ENCODE measurements around the gene OPRL1. TPM values are rescaled to one million over a fixed set of nuclear protein-coding genes. Genes with fewer than 3 reads are reported as not detected.

OPRL1 gene
- total RNA-seq, 4 donors from 2014 or later: 0.34 to 0.91 (median 0.76) TPM; not detected in 1

GRCh38 chr20:64080813-64081623 is 1.1 kb downstream of the OPRL1 start:
- H3K4me1 ChIP-seq: peaks cover 31 to 85% (median 44%) of the 10 kb centered on the region in 3 donors
- peak overlapping the region in 3 of 4 donors; percentile 59 to 89 (median 80) for H3K4me3 ChIP-seq
- H3K9me3 ChIP-seq: no peaks in the 10 kb centered on the region
- H3K27ac ChIP-seq: peak overlapping the region in 2 of 4 donors; percentile 88 to 91
- no peaks in the 10 kb centered on the region for H3K36me3 ChIP-seq
- peaks cover 0 to 48% (median 9%) of the 10 kb centered on the region in 4 donors for H3K27me3 ChIP-seq
- intact Hi-C loops (cut with DNase I): no loop called here
- no peak for DNase-seq
- 55 to 91% methylated on average over 6 to 8 of the region's 17 CpGs for WGBS, 2 donors
- TF ChIP-seq CTCF (IDR thresholded peaks at IDR 0.05) (no peak), POLR2A (IDR thresholded peaks at IDR 0.05) (no peak)

DNA sequence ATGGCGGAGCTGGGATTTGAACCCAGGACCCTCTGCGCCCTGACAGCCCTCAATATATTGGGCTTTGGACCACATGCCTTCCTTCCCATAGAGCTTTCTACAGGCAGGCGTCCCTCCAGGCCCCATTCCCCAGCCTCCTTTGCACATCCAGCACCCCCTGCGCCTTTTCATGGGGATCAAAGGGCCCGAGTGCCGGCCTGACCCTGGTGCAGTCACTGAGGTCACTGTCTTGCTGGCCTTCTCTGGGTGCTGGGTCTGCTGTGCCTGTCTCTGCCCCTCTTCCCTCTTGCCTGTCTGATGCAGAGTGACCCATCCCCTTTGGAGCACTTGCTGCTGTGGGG is 1.7 kb downstream of the OPRL1 start:
- Histone ChIP-seq H3K27ac (no peak overlapping the region), H3K4me1 (peaks cover 31 to 79% (median 41%) of the 10 kb centered on the region in 3 donors), H3K27me3 (peaks cover 0 to 51% (median 9%) of the 10 kb centered on the region in 4 donors), H3K9me3 (no peaks in the 10 kb centered on the region), H3K4me3 (no peak overlapping the region), H3K36me3 (no peaks in the 10 kb centered on the region)
- intact Hi-C loops (cut with DNase I): no loop called here
- no peak for DNase-seq
- no peak for TF ChIP-seq POLR2A (IDR thresholded peaks at IDR 0.05)
- TF ChIP-seq CTCF (IDR thresholded peaks at IDR 0.05): no peak
- WGBS, 2 donors: 85 to 94% methylated on average over 4 to 5 of the region's 6 CpGs

DNA sequence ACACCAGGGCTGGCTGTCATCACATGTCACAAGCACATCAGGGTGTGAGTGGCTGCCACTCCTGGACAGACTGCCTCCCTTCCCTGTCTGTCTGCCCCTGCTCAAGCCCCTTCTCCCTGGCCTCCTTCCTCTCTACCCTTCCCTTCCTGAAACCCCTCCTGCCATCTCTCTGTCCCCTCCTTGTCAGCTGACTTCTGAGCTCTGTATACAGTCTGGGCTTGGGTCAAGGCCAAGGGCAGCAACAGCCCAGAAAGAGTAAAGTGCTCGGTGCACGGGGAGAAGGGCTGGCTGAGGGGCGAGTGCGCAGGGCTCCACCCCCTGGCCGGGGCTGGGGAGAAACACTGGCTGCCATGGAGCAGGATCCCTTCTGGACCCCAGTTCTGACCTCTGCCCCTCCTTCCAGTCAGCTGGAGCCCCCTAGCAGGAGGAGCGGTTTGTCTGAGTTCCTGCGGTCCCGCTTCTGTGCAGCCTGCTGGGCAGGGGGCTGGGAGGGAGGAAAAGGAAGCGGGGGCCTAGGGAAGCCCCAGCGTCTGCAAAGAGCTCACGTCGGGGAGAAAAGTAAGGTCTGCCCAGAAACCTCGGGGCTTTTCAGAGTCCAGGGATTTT is 2.3 kb downstream of the OPRL1 start:
- TF ChIP-seq CTCF (IDR thresholded peaks at IDR 0.05): no peak
- TF ChIP-seq POLR2A (IDR thresholded peaks at IDR 0.05): no peak
- no peak for DNase-seq
- no peak overlapping the region for H3K27ac ChIP-seq
- no peaks in the 10 kb centered on the region for H3K36me3 ChIP-seq
- peaks cover 0 to 55% (median 9%) of the 10 kb centered on the region in 4 donors for H3K27me3 ChIP-seq
- no peaks in the 10 kb centered on the region for H3K9me3 ChIP-seq
- no peak overlapping the region for H3K4me3 ChIP-seq
- intact Hi-C loops (cut with DNase I): no loop called here
- 4 to 27% methylated on average over 5 of the region's 13 CpGs for WGBS, 2 donors
- peaks cover 31 to 73% (median 37%) of the 10 kb centered on the region in 3 donors for H3K4me1 ChIP-seq

DNA sequence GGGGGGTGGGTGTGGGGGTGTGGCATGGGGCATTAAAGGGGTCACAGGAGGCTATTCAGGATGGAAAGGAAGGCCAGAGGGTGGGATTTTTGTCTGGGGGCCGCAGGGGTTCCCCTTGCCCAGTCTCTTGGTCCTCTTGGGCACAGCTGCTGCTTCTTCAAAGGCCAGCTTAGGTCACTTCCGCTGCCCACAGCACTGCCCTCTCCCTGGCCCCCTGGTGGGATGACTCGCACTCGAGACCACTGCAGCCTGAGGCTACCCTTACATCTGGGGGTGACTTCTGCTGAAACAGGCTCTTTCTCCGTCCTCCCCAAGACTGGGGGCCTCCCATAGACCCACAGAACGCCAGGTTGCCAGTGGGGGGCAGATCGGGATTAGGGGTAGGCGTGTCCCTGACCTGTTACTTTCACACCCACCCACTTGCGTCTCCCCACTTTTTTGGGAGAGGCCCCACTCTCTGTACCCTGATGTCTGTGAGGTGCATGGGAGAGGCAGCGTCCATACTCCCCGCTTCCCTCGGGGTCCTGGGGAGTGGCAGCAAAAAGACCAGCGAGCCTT is 3.0 kb downstream of the OPRL1 start:
- Histone ChIP-seq H3K4me3 (peak overlapping the region in 3 of 4 donors; percentile 31 to 83 (median 62)), H3K27ac (no peak overlapping the region), H3K4me1 (peaks cover 28 to 66% (median 31%) of the 10 kb centered on the region in 3 donors), H3K36me3 (no peaks in the 10 kb centered on the region), H3K9me3 (no peaks in the 10 kb centered on the region), H3K27me3 (peaks cover 0 to 59% (median 9%) of the 10 kb centered on the region in 4 donors)
- no peak for DNase-seq
- WGBS, 2 donors: 29% methylated on average over 3 of the region's 13 CpGs; no CpG with 5 or more reads in 1 of the 2 donors
- intact Hi-C loops (cut with DNase I): no loop called here
- no peak for TF ChIP-seq CTCF (IDR thresholded peaks at IDR 0.05)
- TF ChIP-seq POLR2A (IDR thresholded peaks at IDR 0.05): no peak

DNA sequence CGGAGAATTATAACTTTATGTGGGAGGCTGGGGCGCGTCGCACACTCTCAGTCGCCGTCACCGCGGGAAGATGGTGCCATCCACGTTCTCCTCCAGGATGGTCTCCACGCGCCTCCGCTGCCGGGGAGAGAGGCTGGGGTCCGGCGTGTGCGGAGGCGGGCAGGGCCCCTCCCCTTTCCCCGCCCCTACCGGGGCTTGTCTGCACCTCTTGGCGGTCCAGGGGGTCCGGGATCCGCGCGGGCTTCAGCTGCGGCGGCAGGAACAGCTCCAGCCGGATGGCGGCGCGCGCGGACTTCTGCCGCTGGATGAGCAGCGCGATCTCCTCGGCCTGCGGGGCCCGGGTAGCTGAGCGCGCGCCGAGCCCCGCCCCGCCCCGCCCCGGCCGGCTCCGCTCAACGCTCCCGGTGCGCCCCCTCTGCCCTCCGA is 3.5 kb downstream of the OPRL1 start:
- H3K27me3 ChIP-seq: peaks cover 0 to 63% (median 9%) of the 10 kb centered on the region in 4 donors
- H3K9me3 ChIP-seq: no peaks in the 10 kb centered on the region
- 0% methylated on average over 12 of the region's 52 CpGs; no CpG with 5 or more reads in 1 of the 2 donors for WGBS, 2 donors
- TF ChIP-seq CTCF (IDR thresholded peaks at IDR 0.05): peak in 5 of 6 experiments; percentile 46 to 64 (median 59)
- TF ChIP-seq POLR2A (IDR thresholded peaks at IDR 0.05): no peak
- H3K4me1 ChIP-seq: peaks cover 24 to 61% (median 27%) of the 10 kb centered on the region in 3 donors
- peak overlapping the region; percentile 31 to 83 (median 50) for H3K4me3 ChIP-seq
- H3K36me3 ChIP-seq: no peaks in the 10 kb centered on the region
- H3K27ac ChIP-seq: no peak overlapping the region
- no peak for DNase-seq
- intact Hi-C loops (cut with DNase I): no loop called here

Measured in esophagus squamous epithelium (tissue), 5 donors.